ENCODE data around the gene SLC25A11.

DNA sequence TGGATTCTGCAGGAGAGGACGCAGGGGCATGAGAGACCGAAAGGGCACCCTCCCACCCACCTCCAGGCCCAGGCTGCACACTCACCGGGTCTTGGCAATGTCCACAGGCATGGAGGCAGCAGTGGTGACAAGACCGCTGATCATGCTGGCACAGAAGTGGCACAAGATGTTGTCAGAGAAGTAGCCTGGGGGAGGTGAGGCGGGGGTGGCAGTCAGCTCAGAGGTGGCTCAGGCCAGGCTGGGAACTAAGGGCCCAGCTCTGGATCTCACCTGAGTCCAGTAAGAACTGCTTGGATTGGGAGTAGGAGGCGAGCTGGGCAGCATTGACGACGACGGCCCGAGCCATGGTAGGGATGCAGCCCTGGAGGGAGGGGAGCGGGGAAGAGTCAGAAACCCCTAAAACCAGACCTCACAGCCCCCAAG lies 1.8 kb downstream of the SLC25A11 start:
- TF ChIP-seq SIN3A (IDR thresholded peaks at IDR 0.05; ENCODE audit: borderline replicate concordance, insufficient read depth, low read length) (no peak), POLR2AphosphoS5 (IDR thresholded peaks at IDR 0.05; ENCODE audit: low read depth, low read length) (no peak), TAF1 (IDR thresholded peaks at IDR 0.05; ENCODE audit: borderline replicate concordance, insufficient read depth, low read length) (no peak)
